SK-N-SH (cell line): Measurements from ENCODE around the gene PRPF40A.

Source experiments
- CTCF ChIP-seq: fragments of 200-600 bp; sonication (generic); IDR thresholded peaks from 2 replicates; pipeline ENCODE4 v1.6.1; 2017; ENCODE audit warnings: antibody characterized with exemption, mild to moderate bottlenecking, moderate library complexity
- FOXJ3 ChIP-seq: sonication (generic); formaldehyde crosslinking; IDR thresholded peaks from 2 replicates; pipeline ENCODE4 v1.5.1; 2020; ENCODE audit warnings: mild to moderate bottlenecking, missing genetic modification reagents
- MAX ChIP-seq: IDR thresholded peaks from 2 replicates; pipeline ENCODE4 v1.4.0; 2012; ENCODE audit warnings: low read depth
- POLR2AphosphoS5 ChIP-seq: IDR thresholded peaks from 2 replicates; pipeline ENCODE4 v1.6.1; 2012; ENCODE audit warnings: low read depth, low read length
- REST ChIP-seq: IDR thresholded peaks from 2 replicates; pipeline ENCODE4 v1.6.1; 2012; ENCODE audit warnings: mild to moderate bottlenecking, low read depth, low read length, moderate library complexity
- TAF1 ChIP-seq: IDR thresholded peaks from 2 replicates; pipeline ENCODE4 v1.6.1; 2012; ENCODE audit warnings: low read depth, mild to moderate bottlenecking, low read length, moderate library complexity, borderline replicate concordance
- USF2 ChIP-seq: fragments of 150-350 bp; IDR thresholded peaks from 2 replicates; pipeline ENCODE4 v1.6.1; 2017; ENCODE audit warnings: antibody characterized with exemption, low read length, low read depth, borderline replicate concordance

GRCh38 chr2:152617456-152618192 is 99.6 kb downstream of the PRPF40A start:
- TF ChIP-seq CTCF (no peak), POLR2AphosphoS5 (no peak), MAX (no peak), TAF1 (no peak), FOXJ3 (CRISPR knock-in tag) (no peak), REST (no peak), USF2 (no peak)
